Activated CD8-positive, alpha-beta memory T cell treated with anti-CD3 and anti-CD28 coated beads for 4 hours (primary cell): ENCODE results near the gene INS.

ENCODE experiments used
- DNase-seq, 2 donors: peaks; one replicate each; pipeline ENCODE4 v3.0.0-alpha.2; 2020; ENCODE audit warnings: low read depth in 2 of 2

The INS gene

DNA sequence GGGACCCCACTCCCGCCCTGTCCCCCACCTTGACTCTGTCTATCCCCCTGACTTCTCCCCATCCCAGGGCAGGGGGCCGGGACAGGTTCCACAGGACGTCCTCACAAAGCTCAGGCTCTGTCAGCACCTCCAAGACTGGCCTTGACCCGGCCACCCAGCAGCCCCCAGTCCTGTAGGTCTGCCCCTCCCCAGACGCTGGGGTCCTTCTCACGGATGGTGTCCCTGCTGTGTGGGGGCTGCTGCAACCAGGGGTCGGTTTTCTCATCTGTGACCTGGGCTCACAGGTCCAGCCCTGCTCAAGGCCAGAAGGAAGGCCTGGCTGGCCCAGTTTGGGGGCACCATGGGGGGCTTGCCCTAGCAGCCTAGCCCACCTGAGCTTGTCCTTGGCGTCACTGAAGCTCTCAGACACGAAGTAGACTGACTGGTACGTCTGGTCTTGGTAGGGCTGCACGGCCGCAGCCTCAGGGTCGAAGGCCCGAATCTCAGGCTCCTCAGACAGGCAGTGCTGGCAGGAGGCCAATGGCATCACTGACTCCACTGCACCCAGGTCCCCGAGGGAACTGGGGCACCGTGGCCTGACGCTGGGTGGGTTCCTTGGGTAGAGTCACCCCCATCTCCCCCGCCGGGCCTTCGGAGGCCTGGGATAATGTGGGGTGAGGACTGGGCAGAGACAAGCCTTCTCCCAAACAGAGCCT lies 4.0 kb upstream of the INS start:
- no peak for DNase-seq

DNA sequence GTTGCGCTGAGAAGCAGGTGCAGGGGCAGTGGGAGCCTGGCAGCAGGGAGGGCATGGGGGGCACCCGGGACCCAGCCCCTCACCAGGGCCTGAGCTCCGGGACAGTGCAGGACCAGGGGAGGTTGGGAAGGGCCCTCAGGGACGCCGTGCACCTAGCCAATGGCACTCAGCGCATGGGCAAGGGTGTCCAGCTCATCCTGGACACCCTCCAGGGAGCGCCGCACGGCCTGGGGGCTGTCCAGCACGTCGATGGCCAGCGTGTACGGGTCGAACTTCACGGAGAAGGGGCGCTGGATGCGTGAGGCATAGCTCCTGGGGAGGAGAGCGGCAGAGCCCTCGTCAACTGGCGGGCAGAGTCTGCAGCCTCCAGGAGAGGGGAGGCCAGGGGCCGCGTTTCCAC lies 3.1 kb upstream of the INS start:
- DNase-seq, result no peak

DNA sequence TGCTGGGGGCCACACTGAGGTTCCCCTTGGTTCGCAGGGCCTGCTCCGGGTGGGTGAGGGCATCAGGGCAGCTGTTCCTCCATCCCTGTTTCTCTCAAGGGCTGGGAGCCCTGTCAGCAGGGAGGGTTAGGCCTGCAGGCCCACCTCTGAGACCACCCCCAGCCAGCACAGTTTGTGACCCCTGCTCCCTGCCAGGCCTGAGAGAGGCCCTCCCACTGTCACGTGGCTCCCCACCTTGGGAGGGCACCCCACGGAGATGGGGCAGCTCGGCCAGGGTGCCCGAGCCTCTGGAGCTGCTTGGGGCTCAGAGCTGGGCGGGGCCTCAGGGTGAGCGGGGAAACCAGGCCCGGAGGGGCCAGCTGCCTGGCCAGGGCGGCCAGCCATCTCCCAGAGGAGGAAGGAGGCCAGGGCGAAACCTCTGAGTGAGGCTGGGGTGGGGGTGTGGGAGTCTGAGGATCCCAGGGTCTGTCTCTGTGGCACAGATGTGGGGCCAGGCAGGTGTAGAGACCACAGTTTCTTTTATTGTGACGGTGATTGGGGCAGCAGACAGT lies 2.5 kb upstream of the INS start:
- DNase-seq, result no peak

DNA sequence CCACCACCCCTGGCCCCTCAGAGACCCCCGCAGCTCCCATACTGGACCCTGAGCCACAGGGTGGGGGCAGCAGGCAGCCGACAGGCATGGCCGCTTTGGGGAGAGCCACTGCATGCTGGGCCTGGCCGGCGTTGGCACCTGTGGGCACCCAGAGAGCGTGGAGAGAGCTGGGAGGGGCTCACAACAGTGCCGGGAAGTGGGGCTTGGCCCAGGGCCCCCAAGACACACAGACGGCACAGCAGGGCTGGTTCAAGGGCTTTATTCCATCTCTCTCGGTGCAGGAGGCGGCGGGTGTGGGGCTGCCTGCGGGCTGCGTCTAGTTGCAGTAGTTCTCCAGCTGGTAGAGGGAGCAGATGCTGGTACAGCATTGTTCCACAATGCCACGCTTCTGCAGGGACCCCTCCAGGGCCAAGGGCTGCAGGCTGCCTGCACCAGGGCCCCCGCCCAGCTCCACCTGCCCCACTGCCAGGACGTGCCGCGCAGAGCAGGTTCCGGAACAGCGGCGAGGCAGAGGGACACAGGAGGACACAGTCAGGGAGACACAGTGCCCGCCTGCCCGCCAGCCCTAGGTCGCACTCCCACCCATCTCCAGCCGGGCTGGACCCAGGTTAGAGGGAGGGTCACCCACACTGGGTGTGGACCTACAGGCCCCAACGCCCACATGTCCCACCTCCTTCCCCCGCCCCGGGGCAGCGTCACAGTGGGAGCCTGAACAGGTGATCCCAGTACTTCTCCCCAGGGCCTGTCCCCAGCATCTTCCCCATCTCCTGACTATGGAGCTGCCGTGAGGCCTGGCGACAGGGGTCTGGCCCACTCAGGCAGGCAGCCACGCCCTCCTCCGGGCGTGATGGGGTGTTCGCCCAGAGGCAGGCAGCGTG lies 1.2 kb downstream of the INS start:
- no peak for DNase-seq

DNA sequence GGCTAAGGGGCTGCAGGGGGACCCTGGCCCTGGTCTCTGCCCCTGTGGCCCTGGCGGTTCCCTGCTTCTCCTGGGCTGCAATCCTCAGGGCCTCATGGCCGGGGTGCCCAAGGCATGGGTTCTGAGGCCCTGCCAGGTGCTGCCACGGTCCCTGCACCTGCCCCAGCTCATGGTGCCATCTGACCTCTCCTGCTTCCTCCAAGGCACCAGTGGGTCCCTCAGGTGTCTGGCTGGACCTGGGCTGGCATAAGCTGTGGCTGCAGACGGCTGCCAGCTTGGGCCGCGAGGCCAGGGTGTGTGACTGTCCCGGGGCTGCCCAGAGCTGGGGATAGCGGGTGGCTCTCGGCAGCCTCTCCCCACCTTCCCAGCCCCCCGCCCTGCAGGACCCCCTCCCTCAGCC lies 2.0 kb downstream of the INS start:
- no peak for DNase-seq

DNA sequence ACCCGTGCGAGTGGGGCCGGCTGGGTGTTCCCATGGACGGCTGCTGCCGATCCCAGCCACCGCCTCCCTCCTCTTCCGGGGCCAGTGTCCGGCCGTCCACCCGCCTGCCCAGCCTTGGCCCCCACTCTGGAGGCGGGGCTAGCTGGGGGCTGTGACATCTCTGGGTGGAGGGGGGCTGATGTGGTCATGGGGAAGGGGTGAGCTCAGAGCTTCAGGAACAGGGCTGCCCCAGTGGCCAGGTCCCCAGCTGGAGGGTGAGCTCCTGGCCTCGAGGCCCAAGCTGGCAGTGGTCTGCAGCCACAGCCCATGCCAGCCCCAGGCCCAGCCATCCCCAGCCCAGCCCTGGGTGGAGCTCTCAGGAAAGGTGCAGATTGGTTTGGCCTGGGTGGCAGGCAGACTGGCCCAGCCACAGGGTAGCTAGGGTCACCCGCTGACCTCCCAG lies 2.7 kb downstream of the INS start:
- DNase-seq, result no peak

DNA sequence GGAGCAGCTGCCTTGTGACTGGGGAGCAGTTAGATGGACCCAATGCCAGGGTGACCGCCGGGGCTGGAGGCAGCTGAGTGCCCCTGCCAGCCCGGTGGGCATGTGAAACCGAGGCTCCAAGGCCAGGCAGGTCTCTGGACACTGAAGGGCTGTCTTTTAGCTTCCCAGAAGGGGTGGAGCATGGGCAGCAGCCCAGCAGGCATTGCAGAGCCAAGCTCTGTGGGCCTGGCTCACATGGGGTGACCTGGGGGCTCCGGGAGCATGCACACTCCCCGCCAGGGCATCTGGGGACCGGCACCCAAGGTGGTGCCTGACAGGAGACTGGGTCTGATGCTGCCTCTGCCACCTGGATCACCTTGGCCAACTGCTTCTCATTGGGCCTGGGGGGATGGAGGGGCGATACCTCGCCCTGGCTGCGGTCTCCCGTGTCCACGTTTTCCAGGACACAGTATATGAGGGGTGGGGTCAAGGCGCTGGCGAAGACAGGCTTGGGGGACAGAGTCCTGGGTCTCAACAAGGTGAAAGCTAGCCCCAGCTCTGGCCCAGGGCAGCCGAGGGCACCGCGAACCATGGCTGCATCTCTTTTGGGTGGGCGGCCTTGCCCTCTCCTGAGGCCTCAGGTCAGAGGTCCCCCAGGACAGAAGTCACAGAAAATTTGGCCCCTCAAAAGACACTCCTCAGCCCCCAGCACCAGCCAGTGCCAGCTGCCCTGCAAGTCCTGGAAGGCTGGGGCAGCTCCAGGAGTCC lies 3.5 kb downstream of the INS start:
- no peak for DNase-seq

DNA sequence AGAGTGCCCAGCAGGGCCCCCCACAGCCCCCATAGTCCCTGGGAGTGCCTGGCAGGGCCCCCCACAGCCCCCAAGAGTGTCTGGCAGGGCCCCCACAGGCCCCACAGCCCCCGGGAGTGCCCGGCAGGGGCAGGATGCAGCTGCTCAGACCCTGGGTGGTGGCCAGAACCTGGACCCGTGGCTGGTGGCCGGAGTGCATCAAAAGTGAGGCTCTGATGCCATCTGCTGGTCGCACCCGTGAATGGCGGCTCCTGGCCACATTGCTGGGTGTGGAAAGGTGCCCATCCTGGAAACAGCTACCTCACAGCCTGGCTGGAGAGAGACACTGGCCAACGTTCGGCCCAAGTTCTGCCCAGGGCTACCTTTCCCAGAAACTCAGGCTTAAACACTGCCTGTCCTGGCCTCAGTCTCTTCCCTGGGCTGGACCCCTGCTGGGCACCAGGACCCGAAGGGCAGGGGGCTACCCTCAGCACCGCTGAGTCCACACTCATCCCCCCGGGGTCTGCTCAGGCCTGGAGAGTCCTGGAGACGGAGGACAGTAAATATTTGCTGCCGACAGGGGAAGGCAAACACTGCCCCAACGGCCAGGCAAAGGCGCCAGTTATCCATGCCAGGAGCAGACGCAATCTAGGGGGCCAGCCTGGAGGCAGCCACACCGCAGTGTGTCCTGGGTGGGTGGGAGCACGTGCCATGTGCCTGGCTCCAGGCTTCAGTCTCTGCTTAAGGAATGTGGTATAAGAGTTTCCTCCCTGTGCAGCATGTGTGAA lies 4.4 kb downstream of the INS start:
- no peak for DNase-seq

DNA sequence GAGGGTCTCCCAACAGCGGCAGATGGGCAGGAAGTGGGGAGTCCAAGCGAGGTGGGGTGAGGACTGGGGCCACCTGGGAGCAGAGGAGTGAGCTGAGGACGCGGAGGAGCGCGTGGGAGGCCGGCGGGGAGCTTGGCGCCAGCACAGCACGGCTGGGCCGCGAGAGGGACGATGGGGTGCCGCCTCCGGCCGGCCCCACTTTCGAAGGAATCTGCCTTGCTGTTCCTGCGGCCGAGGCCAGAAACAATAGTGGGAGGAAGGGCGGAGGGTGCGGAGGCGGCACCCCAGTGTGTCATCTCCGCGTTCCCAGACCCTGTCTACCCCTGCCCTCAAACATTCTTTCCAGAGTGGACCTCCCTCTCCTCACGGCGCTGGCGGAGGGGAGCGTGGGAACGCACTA lies 5.5 kb downstream of the INS start:
- DNase-seq, result no peak

DNA sequence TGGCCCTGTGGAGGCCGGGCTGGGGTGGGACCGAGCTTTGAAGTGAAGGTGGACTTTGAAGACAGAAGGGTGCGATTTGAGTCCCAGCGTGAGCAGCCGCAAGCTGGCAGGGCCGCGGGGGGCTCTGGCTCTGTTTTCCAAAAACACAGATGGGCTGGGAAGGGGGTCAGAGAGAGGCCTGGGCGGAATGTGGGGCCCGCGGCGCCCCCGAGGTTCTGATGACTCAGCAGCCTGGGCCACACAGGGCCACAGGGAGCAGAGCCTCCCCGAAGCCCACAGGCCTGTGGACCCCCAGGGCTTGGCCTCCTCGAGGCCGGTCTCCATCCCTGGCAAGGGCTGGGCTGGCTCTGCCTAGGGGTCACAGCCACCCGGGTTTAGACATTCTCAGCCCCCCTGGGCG lies 6.1 kb downstream of the INS start:
- DNase-seq, result no peak

DNA sequence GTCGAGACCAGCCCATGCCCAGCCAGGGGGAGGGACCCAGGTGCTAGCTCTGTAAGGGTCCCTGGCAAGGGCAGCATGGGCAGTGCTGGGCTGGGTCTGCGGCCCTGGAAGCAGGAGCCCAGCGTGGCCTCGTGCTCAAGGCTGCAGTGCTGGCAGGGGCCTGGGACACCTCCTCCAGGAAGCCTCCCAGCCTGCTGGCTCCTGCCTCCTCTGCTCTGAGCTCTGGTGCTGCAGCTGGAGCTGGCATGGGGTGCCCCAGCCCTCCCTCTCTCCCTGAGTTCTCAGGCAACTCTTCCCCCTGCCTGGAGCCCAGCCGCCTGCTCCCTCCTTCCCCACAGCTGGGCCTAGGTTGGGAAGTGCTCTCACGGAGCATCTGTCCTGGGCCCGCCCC lies 6.8 kb downstream of the INS start:
- DNase-seq, result no peak

DNA sequence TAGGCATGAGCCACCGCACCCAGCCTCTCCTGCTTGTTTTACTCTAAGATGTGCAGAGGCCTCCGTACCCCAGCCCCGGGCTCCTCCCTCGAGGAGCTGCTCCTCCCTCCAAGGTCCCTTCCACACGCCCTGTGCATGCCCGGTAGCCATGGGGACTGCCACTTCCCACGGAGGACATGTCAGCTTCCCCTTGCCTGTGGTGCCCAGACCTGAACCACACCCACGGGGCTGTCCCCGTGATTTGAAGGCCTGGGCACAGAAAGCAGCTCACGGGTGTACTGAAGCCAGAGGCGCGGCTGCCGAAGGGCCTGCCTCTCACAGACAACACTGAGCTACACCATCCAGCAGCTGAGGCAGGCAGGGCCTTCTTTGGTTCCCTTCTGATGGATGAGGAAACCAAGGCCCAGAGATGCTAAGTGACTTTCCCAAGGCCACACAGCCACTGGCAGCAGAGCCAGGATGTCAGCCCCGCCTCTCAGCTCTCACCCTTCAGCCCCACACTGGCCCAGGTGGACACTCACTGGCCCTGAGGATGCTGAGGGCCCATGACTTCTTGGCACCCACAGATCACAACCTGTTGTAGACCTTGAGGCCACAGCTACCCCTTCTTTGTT lies 7.3 kb downstream of the INS start:
- no peak for DNase-seq

DNA sequence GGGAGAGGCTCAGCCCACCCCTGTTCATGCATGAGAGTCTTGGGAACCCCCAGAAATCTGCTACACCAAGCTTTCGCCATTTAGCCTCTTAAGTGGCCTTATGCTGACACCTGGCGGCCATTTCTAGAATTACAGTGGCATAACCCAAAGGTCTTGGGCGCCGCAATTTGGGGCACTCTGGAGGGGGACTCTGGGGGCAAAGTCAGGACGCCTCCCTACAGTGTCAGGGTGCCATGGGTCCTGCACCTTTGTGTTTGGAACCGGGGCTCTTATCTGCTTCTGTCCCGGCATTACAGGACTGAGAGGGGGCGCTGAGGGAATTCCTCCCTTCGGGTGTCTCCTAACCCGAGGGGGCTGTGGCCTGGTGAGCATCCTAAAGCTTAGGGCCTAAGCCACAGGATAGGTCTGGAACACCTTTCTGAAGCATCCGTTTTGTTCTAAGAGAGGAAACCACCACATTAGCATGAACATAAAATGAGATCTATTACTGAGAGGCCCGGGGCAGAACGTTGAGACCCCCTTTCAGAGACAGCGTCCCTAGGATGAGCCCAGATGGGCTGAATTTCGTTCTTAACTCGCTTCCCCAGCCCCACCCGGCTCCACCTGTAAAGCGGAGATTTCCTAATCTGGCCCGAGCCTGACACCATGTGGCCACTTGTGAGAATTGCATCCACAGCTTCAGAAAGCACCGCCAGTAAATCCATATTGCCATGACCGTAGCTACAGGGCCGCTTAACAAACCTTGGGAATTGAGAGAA lies 9.3 kb downstream of the INS start:
- DNase-seq, result peak; percentile 59 to 65

DNA sequence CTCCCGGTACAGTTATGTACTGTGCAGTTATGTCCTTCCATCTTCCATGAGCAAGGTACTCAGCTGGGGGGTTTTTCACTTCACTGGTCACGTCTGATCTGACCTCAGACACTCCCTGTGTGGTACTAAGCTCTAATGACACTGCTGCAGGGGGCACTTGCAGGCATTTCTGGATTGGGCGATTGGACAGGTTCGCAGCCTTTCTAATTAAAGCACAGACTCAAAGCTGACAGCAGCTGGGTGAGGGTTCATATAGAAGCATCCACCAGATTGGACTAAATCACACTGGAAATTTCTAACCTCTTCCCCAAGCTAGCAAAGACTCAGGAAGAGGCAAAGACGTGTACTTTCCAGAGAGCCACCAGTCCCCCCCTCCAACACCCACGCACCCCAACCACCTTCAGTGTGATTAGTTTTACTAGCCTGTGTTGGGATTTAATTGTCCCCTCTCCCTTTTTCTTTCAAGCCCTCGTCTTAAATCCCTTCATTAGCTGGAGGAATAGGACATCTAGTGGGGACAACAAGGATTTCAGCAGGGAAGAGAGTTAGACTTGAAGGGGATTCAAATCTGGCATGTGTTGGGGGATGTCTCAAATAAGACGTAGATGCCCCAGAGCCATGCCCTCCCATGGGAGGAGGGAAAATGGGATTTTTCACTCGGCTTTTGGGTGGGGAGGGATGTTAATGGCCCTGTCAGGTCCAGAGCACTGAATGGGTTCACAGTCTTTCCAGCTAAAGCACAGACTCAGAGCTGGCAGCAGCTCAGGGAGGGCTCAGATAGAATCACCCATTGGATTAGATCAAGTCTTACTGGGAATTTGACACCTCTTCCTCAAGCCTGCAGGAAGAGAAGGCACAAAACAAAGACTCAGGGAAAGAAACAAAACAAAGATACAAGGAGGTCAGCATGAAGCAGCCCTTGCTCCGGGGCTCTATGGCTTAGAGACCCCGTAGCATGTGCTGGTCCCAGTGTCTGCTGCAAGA lies 10.9 kb downstream of the INS start:
- DNase-seq, result no peak

DNA sequence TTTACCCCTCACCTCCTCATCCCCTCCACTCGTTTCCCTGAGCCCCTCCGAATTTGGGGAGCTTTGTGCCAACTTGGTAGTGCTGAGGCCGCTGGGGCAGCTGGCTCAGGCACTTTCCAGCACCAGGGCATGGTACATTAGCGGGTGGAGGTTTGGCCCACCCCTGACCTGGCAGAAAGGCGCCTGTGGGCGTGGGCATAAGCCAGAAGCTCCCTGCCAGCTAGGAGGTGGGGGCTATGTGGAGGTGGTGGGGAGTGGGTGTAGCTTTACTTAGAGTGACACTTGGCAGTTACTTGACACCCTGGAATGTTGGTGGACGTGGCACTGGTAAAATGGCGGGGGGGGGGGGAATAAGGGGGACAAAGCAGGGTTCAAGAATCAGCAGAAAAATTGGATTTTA lies 11.5 kb downstream of the INS start:
- DNase-seq, result no peak

DNA sequence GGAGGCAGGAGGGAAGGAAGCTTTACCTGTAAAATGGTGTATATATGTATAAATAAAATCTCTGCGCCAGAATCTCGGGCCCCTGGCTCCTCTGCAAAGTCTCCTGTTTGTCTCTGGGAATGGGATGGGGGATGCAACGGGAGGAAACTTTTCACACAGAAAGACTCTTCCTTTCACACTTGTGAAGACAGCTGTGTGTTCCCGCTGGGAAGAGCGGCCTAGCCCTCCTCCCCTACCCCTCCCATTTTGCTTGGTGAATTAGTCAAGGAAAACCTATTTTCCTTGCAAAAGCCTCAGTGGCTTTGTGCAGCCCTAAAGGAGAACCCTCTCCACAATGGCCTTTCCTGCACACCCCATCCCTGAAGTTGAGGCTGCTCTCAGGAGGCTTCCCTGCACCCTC lies 12.4 kb downstream of the INS start:
- no peak for DNase-seq

DNA sequence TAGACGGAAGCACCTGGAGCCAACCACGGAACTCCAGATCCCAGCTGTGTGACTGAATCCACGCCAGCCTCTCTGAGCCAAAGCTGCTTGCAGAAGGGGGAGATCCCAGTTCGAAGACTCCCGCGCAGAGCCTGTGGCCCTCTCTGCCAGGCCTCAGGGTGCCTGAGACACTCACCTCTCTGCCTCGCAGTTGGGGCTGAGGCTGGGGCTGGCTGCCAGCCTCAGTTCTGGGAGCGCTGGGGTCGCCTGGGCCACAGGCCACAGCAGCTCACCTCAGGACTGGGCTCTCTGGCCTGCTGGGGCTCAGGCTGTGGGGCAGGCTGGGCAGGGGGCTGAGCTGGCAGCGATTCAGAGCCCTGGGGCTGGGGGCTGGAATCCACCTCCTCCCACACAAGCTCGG lies 13.6 kb downstream of the INS start:
- no peak for DNase-seq

DNA sequence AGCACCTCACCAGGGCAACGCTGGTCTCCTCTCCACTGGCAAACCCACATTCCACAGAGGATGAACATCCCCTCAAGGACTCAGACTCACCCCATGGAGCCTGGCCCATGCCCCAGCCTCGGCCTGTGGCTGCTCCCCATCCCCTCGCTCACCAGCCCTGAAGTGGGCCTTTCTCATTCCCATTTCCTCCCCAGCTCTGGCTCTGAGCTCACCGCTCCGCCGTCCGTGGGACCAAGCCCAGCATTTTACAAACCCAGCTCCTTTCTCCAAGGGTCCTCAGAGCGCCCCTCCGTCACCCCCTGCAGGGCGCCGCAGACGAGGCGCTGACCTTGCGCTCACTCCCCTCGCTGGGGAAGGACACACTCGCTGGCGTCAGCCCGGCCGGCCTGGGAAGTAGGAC lies 15.0 kb downstream of the INS start:
- no peak for DNase-seq

DNA sequence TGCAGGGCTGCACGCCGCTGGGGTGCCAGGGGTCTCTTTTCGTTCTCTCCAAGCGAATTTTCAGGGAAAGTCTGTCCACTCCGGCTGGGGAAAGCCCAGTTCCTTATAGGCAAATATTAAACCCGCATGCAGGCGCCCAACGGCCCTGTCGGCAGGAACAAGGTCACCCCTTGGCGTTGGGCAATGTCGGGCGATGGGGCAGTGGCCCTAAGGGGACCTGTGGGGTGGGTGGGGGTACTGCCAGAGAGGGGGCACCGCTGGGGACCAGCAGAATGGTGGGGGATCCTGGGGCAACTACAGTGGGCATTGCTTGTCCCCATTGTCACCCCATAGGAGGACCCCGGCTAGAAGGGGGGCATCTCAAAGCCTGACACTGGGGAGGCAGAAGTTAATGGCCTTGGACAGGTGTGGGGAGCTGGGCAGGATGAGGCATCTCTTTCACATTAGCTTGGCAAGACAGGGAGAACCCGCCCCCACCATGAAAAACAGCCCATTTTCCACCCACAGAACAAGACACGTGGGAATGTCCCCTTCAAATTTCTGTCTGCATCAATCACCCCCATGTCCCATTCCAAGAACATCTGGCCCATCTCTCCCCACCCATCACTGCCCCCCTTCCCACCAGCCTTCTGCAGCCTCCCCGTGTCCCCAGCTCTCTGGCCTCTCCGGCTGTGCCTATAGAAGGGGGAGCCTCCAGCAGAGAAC lies 16.3 kb downstream of the INS start:
- no peak for DNase-seq
